Measurements from ENCODE around the gene CERS5. TPM values are rescaled to one million over a fixed set of nuclear protein-coding genes. Genes with fewer than 3 reads are reported as not detected.

Gene CERS5
- total and polyA plus RNA-seq, 12 donors = 19.4 to 110 (median 37.0) TPM

DNA sequence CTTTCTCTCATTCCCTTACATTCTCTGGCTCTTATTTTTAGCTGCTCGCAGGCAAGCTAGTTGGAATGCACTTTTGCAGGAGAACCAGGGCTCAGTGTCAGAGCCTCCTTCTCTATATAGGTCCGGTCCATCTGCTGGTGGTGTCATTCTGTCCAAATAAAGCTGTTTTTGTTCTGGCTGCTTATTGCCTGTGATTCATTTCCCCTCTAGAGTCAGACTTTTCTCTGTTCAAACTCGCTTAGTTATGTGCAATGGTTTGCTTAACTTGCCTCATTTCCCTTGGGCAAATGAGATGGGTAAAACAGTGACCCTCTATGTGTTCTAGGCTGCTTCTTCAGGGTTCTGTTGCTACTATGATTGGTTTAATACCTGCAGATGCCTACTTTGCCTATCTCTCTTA is 79.2 kb downstream of the CERS5 start:
- peaks cover 0 to 62% of the 10 kb centered on the region in 2 donors for H3K36me3 ChIP-seq (replicated peaks in 1 of 2)
- no peak for DNase-seq
- H3K27ac ChIP-seq = no peak overlapping the region
- no peak for TF ChIP-seq POLR2A (IDR thresholded peaks at IDR 0.05)
- TF ChIP-seq, protein P1, sequence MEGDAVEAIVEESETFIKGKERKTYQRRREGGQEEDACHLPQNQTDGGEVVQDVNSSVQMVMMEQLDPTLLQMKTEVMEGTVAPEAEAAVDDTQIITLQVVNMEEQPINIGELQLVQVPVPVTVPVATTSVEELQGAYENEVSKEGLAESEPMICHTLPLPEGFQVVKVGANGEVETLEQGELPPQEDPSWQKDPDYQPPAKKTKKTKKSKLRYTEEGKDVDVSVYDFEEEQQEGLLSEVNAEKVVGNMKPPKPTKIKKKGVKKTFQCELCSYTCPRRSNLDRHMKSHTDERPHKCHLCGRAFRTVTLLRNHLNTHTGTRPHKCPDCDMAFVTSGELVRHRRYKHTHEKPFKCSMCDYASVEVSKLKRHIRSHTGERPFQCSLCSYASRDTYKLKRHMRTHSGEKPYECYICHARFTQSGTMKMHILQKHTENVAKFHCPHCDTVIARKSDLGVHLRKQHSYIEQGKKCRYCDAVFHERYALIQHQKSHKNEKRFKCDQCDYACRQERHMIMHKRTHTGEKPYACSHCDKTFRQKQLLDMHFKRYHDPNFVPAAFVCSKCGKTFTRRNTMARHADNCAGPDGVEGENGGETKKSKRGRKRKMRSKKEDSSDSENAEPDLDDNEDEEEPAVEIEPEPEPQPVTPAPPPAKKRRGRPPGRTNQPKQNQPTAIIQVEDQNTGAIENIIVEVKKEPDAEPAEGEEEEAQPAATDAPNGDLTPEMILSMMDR (IDR thresholded peaks at IDR 0.05) = no peak
- peaks cover 8 to 14% of the 10 kb centered on the region in 2 donors for H3K4me1 ChIP-seq (replicated peaks in 1 of 2)
- intact Hi-C loops (cut with DNase I) = no loop called here
- H3K4me3 ChIP-seq = no peak overlapping the region
- H3K27me3 ChIP-seq = no peaks in the 10 kb centered on the region
- H3K9me3 ChIP-seq (replicated peaks in 1 of 3) = no peaks in the 10 kb centered on the region
- WGBS, 4 donors = 45 to 60% (median 54%) methylated on average over 3 of the region's 3 CpGs

DNA sequence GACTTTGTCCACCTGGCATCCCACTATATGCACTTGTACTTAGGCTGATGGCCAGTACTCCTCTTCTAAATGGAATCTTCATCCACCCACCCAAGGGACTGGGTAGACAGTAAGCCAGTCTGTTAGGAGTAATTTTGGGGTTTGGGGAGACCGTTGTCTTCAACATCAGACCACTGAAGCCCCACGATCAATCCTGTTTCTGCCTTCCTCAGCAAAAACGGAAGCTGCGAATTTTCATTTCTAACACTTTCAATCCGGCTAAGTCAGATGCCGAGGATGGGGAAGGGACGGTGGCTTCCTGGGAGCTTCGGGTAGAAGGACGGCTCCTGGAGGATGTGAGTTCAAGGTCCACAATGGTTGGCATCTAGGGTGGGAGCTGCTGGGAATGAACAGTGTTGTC is 80.0 kb downstream of the CERS5 start:
- DNase-seq = no peak
- Histone ChIP-seq H3K27ac (peak overlapping the region in 1 of 5 donors; percentile 59), H3K4me1 (replicated peaks in 1 of 2) (peaks cover 8 to 14% of the 10 kb centered on the region in 2 donors), H3K36me3 (replicated peaks in 1 of 2) (peaks cover 0 to 54% of the 10 kb centered on the region in 2 donors), H3K9me3 (replicated peaks in 1 of 3) (no peaks in the 10 kb centered on the region), H3K4me3 (no peak overlapping the region), H3K27me3 (no peaks in the 10 kb centered on the region)
- no peak for TF ChIP-seq POLR2A (IDR thresholded peaks at IDR 0.05)
- TF ChIP-seq, protein P1 (IDR thresholded peaks at IDR 0.05) = no peak
- WGBS, 4 donors = 53 to 66% (median 61%) methylated on average over 9 of the region's 9 CpGs
- intact Hi-C loops (cut with DNase I) = no loop called here

DNA sequence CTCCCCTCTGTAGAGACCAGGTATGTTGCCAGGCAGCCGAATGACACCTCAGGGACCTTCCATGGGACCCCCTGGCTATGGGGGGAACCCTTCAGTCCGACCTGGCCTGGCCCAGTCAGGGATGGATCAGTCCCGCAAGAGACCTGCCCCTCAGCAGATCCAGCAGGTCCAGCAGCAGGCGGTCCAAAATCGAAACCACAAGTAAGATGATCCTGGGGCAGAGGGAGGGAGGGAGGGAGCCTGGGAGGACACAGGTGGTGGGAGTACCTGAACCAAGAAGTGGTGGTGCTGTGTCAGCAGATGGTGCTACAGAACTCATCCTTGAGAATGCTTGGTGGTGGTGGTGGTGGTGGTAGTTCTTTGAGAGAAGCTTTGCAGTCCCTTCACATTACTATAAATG is 81.0 kb downstream of the CERS5 start:
- TF ChIP-seq, protein P1 (IDR thresholded peaks at IDR 0.05) = no peak
- no peak for TF ChIP-seq POLR2A (IDR thresholded peaks at IDR 0.05)
- peaks cover 0 to 44% of the 10 kb centered on the region in 2 donors for H3K36me3 ChIP-seq (replicated peaks in 1 of 2)
- peaks cover 8 to 14% of the 10 kb centered on the region in 2 donors for H3K4me1 ChIP-seq (replicated peaks in 1 of 2)
- H3K27me3 ChIP-seq = no peaks in the 10 kb centered on the region
- WGBS, 4 donors = 56 to 66% (median 61%) methylated on average over 5 of the region's 5 CpGs
- peak overlapping the region in 2 of 5 donors; percentile 95 for H3K27ac ChIP-seq
- H3K9me3 ChIP-seq (replicated peaks in 1 of 3) = no peaks in the 10 kb centered on the region
- peak overlapping the region in 1 of 4 donors; percentile 84 for H3K4me3 ChIP-seq
- DNase-seq = peak in 1 of 7 donors; percentile 9
- intact Hi-C loops (cut with DNase I) = no loop called here

DNA sequence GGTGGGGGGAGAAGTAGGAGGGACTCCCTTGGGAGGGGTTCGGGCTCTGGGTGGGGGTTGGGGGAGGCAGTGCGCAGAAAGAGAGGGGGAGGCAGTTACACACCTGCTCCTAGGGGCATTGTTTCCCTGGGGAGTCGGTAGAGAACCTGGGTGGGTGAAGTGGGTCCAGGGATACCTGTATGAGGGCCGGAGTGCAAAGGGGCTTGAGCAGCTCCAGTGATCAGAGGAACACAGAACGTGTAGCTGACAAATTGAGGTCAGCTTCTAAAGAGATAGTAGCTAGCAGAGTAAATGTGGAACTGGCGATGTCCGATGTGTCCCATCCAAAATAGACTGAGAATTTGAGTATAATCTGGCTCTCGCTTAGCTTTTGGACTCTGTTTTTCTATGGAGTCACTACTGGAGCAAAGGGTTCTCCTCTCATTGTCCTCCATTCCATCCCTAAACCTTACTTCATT is 81.5 kb downstream of the CERS5 start:
- Histone ChIP-seq H3K4me3 (peak overlapping the region in 3 of 4 donors; percentile 63 to 84 (median 84)), H3K36me3 (replicated peaks in 1 of 2) (peaks cover 0 to 39% of the 10 kb centered on the region in 2 donors), H3K9me3 (replicated peaks in 1 of 3) (no peaks in the 10 kb centered on the region), H3K4me1 (replicated peaks in 1 of 2) (peaks cover 8 to 14% of the 10 kb centered on the region in 2 donors), H3K27ac (peak overlapping the region in 4 of 5 donors; percentile 91 to 95 (median 94)), H3K27me3 (no peaks in the 10 kb centered on the region)
- intact Hi-C loops (cut with DNase I) = no loop called here
- TF ChIP-seq, protein P1 (IDR thresholded peaks at IDR 0.05) = no peak
- no peak for TF ChIP-seq POLR2A (IDR thresholded peaks at IDR 0.05)
- 3 to 9% (median 7%) methylated on average over 8 of the region's 8 CpGs for WGBS, 4 donors
- DNase-seq = peak in 1 of 7 donors; percentile 35
